HG03571 (cell line): ENCODE measurements around the gene C2CD5.
"Not testable (repeated sequence)": the region's sequence is repeated elsewhere in the genome, so short reads cannot be mapped to it uniquely, and the experiment has no call there.

Experiments
- ATAC-seq: cut with Tn5 transposase; IDR thresholded peaks from one replicate; pipeline ENCODE4 v1.9.1; 2021; ENCODE audit not compliant: unreplicated experiment

The C2CD5 gene

DNA sequence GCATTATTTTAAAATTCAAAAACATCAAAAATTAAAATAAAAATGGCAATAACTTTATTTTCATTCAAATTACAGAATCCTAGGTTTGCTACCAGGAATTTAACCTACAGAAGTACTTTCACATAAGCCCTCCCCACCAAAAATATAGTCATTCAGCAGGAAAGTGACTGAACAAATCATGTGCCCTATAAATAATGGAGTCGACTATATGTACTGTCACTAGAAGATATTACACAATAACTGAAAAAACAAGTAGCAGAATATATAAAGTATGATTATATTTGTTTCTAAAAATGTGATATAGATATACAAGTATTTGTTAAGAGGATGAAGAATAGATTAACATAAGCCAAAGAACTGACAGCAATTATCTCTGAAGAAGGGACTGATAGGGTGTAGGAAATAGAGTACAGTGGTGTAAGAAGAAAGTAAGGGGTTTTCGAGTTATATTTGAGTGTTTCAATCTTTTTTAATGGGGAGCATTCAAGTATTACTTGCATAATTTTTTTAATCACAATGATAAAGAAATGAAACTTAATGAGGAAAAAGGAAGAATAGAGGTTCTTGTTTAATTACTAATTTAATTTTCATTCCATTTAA is 7.9 kb downstream of the C2CD5 start:
- ATAC-seq, result no peak

DNA sequence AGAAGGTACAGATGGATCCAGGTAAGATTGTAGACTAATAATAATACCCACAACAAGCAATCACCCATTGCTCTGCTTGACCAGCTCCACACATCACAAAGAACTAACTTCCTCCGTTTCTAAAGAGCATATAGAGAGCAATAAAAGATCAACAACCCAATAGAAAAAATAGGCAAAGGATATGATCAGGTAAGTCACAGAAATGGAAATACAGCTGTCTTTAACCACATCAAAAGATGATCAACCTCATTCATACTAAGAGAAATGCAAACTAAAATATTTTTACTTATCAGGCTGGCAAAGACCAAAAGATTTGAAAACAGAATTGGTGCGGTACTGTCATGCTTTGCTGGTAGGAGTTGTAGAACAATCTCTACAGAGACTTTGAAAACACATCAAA is 8.9 kb downstream of the C2CD5 start:
- no peak for ATAC-seq

DNA sequence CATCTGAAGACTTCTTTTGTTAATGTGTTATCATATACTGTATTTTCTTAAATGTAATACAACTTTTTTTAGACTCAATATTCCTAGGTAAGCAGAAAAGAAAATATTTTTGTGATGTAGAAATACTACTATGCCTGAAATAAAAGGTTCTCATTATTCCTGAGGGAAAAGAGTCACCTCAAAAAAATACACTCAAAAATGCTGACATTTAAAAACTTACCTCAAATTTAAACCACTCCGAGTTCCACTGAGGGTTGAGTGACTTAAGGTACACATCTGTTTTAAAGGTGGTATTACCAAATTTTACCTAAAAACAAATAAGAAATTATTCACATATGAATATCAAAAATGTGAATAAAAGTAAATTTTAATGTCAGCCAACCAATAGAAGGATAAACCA is 9.3 kb downstream of the C2CD5 start:
- no peak for ATAC-seq

DNA sequence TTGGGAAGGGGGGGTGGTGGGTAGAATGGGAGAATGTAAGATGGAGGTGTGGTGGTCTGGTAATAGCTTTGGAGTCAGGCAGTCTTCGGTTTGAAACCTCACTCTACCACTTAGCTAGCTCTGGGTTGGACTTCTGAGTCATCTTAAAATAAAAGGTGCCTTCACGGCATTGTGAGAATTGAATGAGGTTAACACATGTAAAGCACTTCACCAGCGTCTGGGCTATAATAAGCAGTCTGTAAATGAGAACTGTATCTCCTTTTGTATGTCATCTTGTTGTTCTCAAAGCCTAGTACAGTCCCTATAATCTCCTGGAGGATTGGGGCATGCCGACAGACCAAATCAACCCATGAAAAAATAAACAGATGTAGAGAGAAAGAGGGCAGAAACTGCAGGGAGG is 11.2 kb downstream of the C2CD5 start:
- ATAC-seq, result no peak

DNA sequence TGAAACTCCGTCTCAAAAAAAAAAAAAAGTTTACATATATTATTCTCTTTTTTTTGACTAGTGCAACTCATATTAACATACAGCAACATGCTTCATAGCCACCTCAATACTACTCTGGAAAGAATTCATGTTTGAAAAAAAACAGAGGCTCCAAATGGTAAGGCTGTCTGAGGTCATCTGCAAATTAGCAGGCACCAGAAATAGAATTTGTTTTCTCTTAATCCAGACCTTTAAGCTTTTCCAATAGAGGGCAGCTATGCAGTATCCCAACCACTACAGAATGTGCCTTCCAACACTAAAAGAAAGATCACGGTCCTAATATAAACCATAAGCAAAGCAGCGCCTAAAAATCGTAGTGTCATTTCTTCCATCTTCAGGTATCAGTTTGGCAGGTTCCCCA is 12.0 kb downstream of the C2CD5 start:
- no peak for ATAC-seq

DNA sequence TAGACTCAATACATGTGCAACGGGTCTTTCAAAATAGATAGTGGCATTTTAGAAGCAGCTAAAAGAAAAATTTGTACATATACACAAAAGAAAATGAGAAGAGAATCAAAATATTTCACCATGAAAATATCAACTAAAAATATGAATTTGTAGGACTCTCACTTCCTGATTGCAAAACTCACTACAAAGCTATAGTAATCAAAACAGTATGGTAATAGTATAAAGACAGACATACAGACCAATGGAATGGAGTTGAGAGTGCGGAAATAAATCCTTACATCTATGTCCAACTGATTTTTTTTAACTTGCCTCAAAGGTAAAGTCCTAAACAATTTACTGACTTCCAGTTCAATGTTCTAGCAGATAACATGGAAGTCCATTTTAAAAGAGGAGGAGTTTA is 13.1 kb downstream of the C2CD5 start:
- no peak for ATAC-seq

DNA sequence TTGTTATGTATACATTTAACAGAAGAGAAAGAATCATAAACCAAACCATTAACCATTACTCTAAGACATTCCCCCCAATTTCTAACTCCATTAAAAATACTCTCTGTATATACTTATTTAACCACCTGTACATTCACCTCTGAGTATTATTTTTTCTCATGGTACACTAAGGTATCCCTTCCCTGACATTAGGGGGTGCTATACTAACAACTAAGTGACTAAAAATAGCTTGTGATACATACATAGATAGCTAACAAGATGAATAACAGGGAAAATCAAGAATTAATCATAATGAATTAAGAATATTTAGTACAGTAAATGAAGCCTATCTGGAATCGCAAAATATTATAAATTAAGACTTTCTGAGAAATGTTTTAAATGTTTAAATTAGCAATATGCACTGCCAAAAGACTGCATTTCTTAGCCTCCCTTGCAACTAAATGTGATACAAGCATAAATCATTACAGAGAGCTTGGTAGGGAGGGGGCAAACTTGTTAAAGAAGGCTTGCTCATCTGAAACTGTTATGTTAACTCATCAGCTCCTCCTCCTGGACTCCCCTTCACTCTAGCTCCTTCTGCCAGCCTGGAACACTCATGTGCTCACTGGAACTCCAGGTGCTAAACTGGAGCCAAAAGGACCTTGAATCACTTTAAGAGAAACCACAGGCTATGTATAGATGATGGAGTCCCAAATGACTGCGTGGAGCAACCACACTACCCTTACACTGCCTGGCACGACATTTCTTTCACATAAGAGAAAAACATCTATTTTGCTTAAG is 14.9 kb downstream of the C2CD5 start:
- ATAC-seq, result no peak

DNA sequence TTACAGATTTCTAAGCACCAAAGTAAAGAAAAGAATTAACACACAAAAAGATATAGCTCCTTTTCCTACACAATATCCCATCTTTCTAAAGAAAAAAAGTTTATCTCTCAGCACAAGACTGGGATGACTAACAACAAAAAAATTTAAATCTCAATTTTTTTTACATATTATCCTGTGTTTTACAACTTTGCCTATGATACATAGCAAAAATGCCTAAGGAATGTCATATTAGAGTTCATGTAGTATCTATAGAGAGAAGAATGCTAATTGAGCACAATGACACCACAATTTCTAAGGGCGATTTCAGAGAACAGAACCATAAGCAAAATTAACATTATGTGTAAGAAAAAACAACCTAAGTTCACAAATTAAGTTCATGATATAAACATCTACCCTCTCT is 16.3 kb downstream of the C2CD5 start:
- ATAC-seq, result no peak

DNA sequence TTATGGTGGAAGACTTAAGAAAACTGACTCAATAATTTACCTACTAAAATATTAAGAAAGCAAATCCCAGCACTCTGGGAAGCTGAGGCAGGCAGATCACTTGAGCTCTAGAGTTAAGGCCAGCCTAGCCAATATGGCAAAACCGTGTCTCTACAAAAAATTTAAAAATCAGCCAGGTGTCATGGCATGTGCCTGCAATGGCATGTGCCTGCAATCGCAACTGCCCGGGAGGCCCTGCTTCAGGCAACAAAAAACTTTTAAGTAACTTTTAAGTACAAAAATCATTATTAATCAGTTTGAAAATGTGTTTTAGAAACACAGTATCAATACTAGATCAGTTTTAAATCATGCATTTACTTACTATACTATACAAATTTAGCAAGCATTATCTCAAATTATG is 17.5 kb downstream of the C2CD5 start:
- ATAC-seq, result no peak

DNA sequence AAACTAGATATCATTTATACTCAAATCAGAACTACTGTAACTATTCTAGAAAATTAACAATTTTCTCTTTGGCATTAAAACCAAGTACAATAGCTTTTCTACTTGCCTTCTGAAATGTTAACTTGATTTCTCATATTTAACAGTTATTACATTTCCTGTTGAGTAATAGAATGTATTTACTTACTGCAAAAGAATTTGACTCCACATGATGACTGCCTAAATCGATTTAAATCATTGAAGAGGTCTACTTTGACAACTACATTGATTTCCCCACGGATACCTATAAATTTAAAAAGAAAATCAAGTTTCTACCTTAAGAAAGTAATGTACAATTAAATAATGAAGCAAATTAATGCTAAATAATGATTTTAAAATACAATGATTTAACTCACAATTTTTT is 18.9 kb downstream of the C2CD5 start:
- ATAC-seq, result no peak

DNA sequence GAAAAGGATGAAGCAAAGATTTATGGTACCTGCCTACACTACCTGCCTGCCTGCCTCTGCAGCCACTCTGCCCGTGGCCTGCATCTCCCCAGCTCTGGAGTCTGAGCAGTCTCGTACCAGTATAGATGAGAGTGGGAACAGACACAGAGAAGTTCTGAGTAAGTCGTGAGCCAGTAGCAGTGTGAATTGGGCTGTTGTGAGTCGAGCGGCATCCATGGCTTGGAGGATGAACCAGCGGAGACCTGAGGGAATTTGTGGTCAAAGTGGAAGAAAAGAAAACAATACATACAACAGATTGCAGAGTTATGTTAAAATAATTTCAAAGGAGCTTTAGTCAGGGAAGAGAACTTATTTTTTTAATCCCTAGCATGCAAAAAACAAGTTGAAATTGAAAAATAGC is 25.3 kb downstream of the C2CD5 start:
- no peak for ATAC-seq

DNA sequence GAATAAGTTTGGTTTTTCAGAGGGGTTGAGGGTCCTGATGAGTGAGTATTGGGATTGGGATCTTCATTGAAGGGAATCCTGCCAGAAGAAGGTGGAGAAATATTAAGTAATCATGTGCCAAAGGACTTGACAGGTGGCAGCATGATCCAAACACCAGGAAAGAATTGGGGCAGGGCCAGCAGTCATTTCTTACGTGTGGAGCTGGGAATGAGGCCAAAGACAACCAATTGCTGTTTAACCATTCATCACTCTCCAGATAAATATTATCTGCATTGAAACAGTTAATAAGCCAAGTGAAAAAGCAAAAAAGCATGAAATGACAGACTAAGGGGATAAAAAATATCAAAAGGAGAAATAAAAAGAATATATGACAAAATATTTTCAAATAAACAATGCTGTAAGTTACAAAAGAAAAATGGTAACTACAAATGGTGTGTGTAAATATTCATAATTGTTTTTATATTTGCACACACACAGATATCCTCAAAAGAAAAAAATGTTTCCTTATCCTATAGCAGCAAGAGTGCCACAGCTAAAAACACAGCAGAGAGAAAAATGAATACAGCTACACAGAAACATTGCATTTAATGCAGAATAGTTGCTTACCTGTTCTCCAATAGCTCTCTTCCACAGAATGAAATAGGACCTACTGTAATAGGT is 26.2 kb downstream of the C2CD5 start:
- no peak for ATAC-seq

DNA sequence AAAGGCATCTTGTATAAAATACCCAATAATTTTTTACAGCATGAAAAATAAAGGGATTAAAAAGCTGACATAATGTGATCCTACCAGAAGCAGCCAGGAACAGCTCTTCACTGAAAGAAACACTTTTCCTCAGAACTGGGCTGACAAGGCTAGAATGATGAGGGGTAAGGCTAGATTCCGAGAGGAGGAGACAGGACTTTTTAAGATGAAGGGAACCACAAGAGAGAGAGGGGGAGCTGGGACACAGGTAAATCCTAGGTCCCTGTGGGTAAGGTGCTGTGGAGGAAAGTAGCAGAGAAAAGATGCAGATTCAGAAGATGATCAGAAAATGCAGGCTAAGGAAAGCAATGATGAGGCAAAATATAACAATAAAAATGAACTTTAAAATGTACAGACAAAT is 29.5 kb downstream of the C2CD5 start:
- no peak for ATAC-seq

DNA sequence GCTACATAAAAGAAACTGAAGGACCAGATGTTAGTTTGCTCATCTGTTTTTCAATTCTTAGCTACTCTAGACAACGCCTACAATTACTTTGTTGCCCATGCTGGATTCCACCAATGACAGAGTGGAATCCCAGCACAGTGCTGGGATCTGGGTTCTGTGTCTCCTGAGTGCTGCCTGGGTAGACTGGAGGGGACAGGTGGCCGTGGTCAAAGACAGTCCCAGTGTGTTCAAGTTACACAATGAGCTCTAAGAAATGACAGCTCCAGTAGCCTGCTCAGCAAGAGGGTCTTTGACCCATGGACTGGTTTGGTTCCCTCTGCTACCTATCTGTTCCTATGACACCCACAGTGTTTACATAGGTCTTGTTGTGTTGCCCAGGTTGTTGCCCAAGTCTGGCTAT is 38.5 kb downstream of the C2CD5 start:
- ATAC-seq, result no peak

DNA sequence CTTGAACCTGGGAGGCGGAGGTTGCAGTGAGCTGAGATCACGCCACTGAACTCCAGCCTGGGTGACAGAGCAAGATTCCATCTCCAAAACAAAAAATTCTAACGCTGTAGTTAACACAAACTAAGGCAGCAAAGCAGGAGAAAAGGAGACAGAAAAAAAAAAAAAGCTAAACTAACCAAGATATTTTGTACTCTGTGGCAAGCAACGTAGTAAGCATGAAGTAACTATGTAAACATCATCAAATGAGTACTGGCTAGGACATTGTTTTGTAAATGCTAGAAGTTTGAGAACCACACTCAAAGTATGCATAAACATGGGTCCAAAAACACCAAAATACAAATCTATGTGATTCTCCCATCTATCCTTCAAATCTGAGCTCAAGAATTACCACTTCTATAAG is 44.2 kb downstream of the C2CD5 start:
- ATAC-seq, result no peak

DNA sequence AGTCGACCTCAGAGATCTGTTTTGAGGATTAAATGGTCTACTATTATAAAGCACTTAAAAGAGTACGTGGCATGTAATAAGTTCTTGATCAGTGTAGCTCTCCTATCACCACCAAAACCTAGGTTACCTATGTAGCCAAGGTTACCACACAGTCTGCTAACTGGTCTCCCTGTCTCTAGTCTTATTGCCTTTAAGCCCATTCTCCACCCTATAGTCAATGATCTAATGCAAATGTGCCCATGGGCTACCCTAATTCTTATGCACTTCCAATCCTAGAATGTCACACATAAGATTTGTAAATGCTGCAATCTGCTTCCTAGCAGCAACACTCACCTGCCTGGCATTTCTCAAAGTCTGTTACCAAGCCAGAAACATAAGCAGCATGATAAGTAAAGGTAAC is 44.9 kb downstream of the C2CD5 start:
- ATAC-seq, result no peak

DNA sequence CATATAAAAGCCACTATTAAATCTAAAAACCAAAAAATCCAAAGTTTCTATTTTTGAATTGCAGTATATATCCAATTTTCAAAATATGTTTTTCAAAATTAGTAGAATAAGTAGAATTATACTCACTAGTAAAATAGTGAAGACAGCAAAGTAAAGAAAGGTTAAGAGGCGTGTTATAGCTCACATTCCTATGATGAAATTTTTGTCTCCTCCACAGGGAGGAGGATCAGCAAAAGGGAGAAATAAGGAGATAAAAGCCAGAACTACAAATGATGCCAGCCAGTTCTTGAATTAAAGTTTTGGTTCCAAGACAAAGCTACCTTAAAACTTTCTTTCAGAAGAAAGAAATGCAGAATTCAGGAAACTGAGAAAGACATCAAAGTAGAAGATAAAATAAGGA is 50.0 kb downstream of the C2CD5 start:
- ATAC-seq, result no peak

DNA sequence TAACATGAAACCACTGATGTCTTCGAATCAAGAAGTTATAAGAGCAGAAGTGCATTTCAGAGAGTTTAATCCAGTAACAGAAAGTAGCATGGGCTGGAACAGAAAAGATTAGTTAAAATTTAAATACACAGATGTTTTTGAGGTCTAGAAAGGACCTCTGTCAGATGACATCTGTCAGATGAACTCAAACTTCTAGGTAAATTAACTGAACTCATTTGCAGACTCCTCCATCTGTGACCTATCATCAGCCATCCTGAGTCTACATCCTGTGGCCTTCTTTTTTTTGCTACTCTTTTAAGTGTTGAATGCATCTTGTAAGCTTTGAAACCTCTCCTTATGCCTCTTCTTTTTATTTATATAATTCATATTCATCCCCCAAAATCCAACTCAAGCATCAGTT is 53.3 kb downstream of the C2CD5 start:
- ATAC-seq, result peak; percentile 74

DNA sequence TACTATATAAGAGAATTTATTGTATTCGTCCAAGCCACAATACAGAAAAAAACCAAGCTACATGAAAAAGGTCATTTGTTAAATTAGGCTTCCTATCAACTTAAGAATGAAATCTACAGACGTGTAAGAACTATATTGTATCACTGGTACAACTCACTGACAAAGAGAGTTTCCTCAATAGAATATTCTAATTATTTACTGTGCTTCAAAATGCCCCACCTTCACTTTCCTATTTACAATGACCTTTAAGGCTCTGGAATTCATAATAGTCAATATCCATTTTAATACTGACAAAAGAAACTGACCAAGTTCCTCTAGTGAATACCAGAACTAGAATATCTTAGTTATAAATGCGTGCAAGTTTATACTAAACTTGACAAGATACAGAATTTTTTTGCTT is 55.9 kb downstream of the C2CD5 start:
- ATAC-seq, result no peak

DNA sequence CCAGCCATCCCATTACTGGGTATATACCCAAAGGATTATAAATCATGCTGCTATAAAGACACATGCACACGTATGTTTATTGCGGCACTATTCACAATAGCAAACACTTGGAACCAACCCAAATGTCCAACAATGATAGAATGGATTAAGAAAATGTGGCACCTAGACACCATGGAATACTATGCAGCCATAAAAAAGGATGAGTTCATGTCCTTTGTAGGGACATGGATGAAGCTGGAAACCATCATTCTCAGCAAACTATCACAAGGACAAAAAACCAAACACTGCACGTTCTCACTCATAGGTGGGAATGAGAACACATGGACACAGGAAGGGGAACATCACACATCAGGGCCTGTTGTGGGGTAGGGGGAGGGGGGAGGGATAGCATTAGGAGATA is 56.7 kb downstream of the C2CD5 start:
- not testable (repeated sequence) for ATAC-seq

DNA sequence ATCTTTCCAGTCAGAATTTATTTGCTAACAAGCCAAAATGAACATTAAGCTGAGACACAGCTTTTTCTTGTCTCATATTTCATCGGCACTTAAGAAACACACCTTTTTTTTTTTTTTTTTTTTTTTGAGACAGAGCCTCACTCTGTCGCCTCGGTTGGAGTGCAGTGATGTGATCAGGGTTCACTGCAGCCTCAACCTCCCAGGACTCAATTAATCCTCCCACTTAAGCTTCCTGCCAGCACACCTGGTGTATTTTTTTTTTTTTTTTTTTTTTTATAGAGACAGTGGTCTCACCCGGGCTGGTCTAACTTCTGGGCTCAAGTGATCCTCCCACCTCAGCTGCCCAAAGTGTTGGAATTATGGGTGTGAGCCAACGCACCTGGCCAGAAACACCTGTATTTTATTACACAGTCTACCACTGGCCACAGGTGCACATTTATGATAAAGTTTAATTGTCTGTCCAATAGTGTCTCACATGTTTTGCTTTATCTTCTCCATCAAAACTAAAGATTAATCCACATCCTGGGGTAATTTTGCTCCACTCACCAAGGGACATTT is 62.7 kb downstream of the C2CD5 start:
- no peak for ATAC-seq

DNA sequence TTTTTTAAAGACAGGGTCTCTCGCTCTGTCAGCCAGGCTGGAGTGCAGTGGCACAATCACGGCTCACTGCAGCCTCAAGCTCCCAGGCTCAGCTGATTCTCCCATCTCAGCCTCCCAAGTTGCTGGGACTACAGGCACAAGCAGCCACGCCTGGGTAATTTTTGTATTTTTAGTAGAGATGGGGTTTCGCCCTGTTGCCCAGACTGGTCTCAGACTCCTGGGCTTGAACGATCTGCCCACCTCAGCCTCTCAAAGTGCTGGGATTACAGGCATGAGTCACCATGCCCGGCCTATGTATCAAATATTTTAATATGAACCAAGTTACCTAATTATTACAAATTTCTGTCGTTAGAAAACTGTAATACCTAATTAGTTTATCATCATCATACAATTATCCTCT is 63.5 kb downstream of the C2CD5 start:
- not testable (repeated sequence) for ATAC-seq
